HEK293T (cell line): Measurements from ENCODE around the gene RAD23B.

ENCODE experiments used
- ARNT ChIP-seq: fragments of 450-650 bp; IDR thresholded peaks from 2 replicates; pipeline ENCODE4 v1.6.1; 2017; ENCODE audit warnings: mild to moderate bottlenecking
- BHLHE40 ChIP-seq: fragments of 450-650 bp; IDR thresholded peaks from 2 replicates; pipeline ENCODE4 v1.6.1; 2016; ENCODE audit warnings: mild to moderate bottlenecking, moderate library complexity, borderline replicate concordance
- FOXA1 ChIP-seq: fragments of 450-650 bp; IDR thresholded peaks from 2 replicates; pipeline ENCODE4 v1.6.1; 2016; ENCODE audit warnings: mild to moderate bottlenecking
- FOXK2 ChIP-seq: fragments of 450-650 bp; IDR thresholded peaks from 2 replicates; pipeline ENCODE4 v1.6.1; 2016; ENCODE audit warnings: mild to moderate bottlenecking
- FOXM1 ChIP-seq: fragments of 450-650 bp; IDR thresholded peaks from 2 replicates; pipeline ENCODE4 v1.6.1; 2017; ENCODE audit warnings: mild to moderate bottlenecking, borderline replicate concordance
- L3MBTL2 ChIP-seq: fragments of 450-650 bp; conservative IDR thresholded peaks from 2 replicates; pipeline ENCODE4 v1.6.1; 2016; ENCODE audit warnings: mild to moderate bottlenecking
- LEF1 ChIP-seq: fragments of 450-650 bp; IDR thresholded peaks from 2 replicates; pipeline ENCODE4 v1.6.1; 2017; ENCODE audit warnings: mild to moderate bottlenecking, borderline replicate concordance
- SP1 ChIP-seq: fragments of 450-650 bp; IDR thresholded peaks from 2 replicates; pipeline ENCODE4 v1.6.1; 2017
- SUZ12 ChIP-seq: fragments of 450-650 bp; IDR thresholded peaks from 2 replicates; pipeline ENCODE4 v1.6.1; 2016; ENCODE audit warnings: mild to moderate bottlenecking
- TARDBP ChIP-seq: fragments of 450-650 bp; IDR thresholded peaks from 2 replicates; pipeline ENCODE4 v1.6.1; 2016
- ZNF384 ChIP-seq: fragments of 450-650 bp; IDR thresholded peaks from 2 replicates; pipeline ENCODE4 v1.6.1; 2016
- TF ChIP-seq, protein P1 (sequence below): fragments of 450-650 bp; IDR thresholded peaks from 2 replicates; pipeline ENCODE4 v1.6.1; 2016

DNA sequence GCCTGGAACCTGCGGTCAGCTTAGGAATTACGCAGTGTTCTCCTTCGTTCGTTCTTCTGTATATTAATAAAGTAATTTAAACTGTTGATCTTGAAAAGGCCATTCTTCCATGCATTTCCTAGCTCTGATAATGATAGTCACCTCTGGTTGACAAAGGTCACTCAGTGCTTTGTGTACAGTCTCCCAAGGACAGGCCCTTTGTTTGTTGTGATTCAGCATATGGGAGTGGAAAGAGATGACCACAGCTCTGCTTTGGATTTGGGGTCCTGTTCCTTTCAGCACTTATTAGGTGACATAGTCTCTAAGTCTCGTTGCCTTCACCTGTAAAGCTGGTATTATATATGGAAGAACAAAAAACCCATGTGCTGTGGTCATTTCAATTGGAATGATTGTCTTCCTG is 39.6 kb downstream of the RAD23B start:
- TF ChIP-seq TARDBP (no peak), ARNT (no peak), FOXK2 (no peak), LEF1 (no peak), BHLHE40 (no peak), SP1 (no peak), FOXM1 (no peak), L3MBTL2 (no peak), SUZ12 (no peak), FOXA1 (no peak), ZNF384 (no peak)
- TF ChIP-seq, protein P1, sequence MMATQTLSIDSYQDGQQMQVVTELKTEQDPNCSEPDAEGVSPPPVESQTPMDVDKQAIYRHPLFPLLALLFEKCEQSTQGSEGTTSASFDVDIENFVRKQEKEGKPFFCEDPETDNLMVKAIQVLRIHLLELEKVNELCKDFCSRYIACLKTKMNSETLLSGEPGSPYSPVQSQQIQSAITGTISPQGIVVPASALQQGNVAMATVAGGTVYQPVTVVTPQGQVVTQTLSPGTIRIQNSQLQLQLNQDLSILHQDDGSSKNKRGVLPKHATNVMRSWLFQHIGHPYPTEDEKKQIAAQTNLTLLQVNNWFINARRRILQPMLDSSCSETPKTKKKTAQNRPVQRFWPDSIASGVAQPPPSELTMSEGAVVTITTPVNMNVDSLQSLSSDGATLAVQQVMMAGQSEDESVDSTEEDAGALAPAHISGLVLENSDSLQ: no peak
